Head of caudate nucleus (tissue), 42 donors: ENCODE results near the gene TIPRL.
A peak's percentile ranks its signal among the peaks of the same experiment; 100 is the strongest.

Experiments
- DNase-seq, 42 donors: peaks; one replicate each; pipeline versions ENCODE4 v3.0.0 to v3.0.0-alpha.2; 2020 to 2021; ENCODE audit warnings: mixed read lengths in 7 of 42
- intact Hi-C: fragments of 100-400 bp; cut with DNase I; formaldehyde crosslinking; loops from one replicate; pipeline ENCODE4 v1.15.0; 2022

TIPRL gene

DNA sequence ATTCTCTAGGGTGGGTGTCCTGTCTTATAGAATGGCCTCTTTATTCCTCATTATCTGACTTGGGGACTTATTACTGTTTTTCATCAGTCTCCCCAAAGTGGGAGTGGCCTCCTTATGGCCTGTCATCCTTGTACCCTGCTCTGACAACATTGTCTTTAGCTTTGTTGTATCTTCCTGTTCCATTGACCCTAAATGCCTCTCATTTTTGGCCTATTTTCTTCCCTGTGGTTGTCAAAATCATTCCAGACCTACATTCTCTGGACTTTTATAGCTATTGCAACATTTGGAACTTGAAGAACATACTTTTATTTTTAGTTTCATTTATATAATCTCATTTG, 56.8 kb downstream of the TIPRL start:
- no peak for DNase-seq
- intact Hi-C loops = loop anchor here (10.0 kb wide), 1 partner anchor 99 kb away; no protein-coding TSS in a partner anchor

DNA sequence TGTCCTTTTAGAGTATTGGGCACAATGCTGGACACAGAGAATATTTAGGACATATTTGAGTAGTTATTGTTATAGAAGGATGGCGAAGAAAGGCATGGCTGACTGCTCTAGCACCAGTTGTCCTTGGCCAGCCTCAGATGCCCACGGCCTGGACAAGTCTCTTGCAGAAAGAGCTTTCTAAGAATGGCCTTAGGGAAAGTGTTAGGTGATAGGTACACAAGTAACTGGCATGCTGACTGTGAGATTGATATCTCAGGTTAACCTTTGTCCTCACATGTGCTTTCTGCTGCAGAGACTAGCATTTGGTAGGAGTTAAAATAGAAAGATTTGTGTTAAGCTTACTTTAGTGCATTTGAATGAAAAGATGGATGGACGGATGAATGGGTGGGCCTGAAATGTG, 57.2 kb downstream of the TIPRL start:
- DNase-seq = no peak
- intact Hi-C loops = loop anchor here (10.0 kb wide), 1 partner anchor 99 kb away; no protein-coding TSS in a partner anchor

DNA sequence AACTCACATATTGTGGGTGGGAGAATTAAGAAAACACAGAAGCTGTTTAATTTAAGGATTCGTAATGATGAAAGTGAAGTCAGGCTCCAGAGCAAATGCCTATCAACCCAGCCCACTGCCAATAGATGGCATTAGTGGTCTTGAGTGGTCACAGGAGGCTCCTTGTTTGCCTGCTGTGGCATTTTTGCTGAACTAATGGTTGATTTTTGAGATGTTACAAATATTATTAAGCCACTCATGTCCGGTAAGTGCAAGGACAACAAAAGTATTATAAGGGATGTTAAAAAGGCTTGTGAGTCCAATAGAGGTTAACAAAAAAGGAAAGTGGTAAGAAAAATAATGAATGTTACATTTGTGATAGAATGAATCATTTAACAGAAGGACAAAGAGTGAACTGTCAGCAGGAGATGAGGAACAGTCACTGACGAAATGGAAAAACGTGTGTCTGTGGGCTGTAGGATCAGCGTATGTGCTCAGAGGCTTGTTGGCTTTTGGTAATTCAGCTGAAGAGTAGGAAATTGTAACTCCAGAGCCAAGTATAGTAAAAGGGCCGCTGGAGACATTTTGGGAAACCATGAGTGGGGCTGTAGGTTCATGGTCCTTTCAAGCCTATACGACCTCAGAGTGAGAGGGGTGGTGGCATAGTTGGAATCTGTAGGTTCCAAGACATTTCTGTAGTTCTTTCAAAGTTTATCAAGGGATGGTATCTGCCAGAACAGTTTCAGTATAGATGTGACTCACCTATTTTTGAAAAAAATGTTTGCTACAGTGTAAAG, 58.3 kb downstream of the TIPRL start:
- DNase-seq = peak in 24 of 42 donors; percentile 4 to 78 (median 48)
- intact Hi-C loops = loop anchor here (10.0 kb wide), 1 partner anchor 98 kb away; no protein-coding TSS in a partner anchor

DNA sequence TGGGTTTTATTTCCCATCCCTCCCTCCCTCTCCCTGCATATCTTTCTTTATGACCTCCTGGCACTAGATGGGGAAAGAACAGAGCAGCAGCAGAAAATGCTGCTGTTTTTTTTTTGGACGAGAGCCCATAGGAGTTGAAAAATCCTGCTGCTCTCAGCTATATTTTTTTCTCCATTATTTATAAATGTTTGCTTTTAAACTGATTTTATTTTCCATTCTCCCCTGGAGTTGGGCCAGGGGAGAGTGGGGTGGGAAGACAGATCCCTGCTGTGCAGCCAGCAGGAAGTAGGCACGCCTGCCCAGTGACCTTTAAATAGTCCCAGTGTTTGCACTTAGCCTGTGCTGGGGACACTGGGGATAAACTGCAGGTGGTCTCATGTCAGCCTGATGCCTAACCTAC, 64.4 kb downstream of the TIPRL start:
- DNase-seq = peak in 1 of 42 donors; percentile 1
- intact Hi-C loops = no loop called here

DNA sequence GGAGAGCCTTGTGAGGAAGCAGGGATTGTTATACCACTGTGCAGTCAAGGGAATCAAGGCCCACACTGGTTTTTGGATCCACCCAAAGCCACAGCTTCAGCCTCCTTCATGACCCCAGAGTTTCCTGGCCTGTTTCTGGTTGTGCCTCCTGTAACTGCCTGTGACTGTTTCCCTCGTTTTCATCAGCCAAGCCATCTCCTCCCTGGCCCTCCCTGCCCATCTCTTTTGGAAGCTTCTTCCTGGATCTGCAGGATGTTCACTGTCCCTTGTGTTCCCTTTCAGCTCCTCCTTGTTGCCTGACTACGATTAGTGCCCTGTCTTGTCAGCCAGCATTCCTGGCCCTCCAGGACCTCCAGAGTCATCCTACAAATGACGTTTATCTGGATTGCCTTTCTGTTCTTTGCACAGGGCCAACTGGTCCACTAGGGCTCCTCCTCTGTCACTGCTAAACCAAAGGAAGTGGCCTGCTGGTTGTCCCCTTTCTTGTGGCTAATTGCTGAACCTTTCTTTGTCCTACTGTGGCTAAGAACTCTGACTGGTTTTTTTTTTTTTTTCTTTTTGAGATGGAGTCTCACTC, 65.0 kb downstream of the TIPRL start:
- DNase-seq = peak in 1 of 42 donors; percentile 8
- intact Hi-C loops = no loop called here

DNA sequence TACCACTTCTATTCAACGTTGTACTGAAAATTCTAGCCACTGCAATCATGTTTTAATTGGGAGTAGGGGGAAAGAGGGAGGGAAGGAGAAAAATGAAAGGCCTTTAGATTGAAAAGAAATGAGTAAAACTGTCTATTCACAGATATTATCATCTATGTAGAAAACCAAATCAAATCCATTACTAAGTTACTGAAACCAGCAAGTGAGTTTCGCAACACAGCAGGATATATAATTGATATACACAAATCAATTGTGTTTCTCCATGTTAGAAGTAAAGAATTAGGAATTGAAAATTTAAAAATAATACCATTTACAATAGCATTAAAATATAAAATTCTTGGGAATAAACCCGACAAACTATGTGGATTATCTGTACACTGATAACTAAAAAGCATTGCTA, 66.3 kb downstream of the TIPRL start:
- DNase-seq = no peak
- intact Hi-C loops = no loop called here

DNA sequence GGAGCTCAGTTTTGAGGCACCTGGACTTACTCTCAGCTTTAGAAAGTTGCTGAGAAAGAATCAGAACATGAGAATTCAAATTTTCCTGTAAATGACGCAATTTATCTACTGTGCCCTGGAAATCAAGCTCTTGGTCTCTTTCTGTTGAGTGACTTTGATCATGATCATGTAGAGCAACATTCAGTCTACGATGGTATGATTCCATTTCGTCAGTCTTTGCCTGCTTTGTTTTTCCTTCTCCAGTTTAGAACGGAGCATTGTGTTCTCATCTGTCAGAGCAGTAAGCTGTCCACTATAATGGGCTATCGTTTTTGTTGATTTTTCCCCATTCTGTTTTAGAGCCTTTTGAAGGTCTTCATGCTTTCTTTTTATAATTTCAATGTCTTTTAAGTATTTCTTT, 67.7 kb downstream of the TIPRL start:
- DNase-seq = peak in 2 of 42 donors; percentile 3 to 56
- intact Hi-C loops = no loop called here
